Cardiac septum (tissue), 1 donor: Measurements from ENCODE around the gene ARL8B. TPM values are rescaled to one million over a fixed set of nuclear protein-coding genes. Genes with fewer than 3 reads are reported as not detected.
"Not testable (repeated sequence)": the region's sequence is repeated elsewhere in the genome, so short reads cannot be mapped to it uniquely, and the experiment has no call there.

Experiments used
- DNase-seq: peaks from one replicate; pipeline ENCODE4 v3.0.0-alpha.2; 2020; ENCODE audit warnings: low spot score
- intact Hi-C: fragments of 100-400 bp; cut with DNase I; formaldehyde crosslinking; loops from one replicate; pipeline ENCODE4 v1.14.0; 2022
- long read RNA-seq: library from polyadenylated mRNA; unstranded; transcript quantifications from one replicate; pipeline ENCODE4 v2.0.0, GENCODE V29; 2021
- total RNA-seq: library from RNA; stranded (reverse); fragmentation: NEBNext Ultra II Directional; extraction: Animal tissue kit (Norgen Biotek cat#: 25700); gene quantifications from one replicate; pipeline ENCODE4 v1.2.1, GENCODE V29; 2021
- donor health status: DM: no; HTN: no; CAD: no.

ARL8B gene
- total RNA-seq, result 60.1 TPM
- long read RNA-seq, transcript ARL8B-201 (7 exons, 3,005 nt), result major isoform, 98 of 102 reads
- long read RNA-seq, partial matches to known transcripts, result 2 of 102 reads
- long read RNA-seq, other reads (novel, unspliced or antisense), result 2 of 102 reads

- DNase-seq, result peak; percentile 95
- intact Hi-C loops, result loop anchor here (1.0 kb wide), 1 partner anchor 65 kb away; the partner anchor contains the start of gene EDEM1
These were observed at the start of gene ARL8B for GRCh38 chr3:5122030-5122740. TSS of gene ARL8B (plus strand) at chr3:5122292. CDS start at chr3:5122466, 174 bp downstream.

DNA sequence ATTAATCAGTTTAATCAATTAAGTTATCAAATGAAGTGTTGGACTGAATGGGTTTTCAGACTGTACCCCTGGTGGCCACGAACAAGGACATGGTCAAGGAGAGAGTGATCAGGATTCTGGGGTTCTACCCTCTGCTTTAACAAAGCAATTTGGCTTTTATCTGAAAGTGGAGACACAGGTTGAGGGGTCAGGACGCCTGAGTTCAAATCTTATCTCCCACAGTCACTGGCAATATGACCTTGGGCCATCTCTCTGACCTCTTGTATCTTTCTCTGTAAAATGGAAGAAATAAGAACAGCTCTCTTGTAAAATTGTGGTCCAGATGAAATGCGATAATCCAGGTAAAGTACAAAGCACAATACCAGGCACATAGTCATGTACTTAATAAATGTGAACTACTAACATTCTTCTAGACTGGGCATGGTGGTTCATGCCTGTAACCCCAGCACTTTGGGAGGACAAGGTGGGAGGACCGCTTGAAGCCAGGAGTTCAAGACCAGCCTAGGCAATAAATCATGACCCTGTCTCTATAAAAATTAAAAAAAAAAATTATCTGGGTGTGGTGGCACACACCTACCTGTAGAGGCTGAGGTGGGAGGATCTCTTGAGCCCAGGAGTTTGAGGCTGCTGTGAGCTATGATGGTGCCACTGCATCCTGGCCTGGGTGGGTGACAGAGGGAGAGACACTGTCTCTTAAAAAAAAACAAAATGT is 48.6 kb upstream of the ARL8B start:
- no peak for DNase-seq

DNA sequence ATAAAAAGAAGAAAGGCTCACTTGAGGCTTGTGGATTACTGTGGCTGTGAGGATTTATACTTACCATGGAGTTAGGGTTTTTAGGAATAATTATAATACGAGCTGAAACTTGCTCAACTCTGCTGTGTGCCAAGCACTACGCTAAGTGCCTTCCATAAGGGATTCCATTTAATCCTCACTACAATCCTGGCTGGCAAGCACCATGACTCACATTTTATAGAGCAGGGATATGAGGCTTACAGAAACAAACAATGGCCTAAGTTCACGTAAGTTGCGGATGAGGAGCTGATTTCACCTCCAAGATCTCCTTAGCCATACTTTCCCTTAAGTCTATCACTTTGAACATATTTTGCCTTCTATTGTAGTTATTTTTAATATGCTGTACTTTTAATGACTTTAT is 43.9 kb upstream of the ARL8B start:
- intact Hi-C loops, result no loop called here
- DNase-seq, result no peak

More for the DNA sequence above, 48.6 kb upstream of the ARL8B start:
- intact Hi-C loops, result no loop called here

GRCh38 chr3:5079761-5080160 is 42.3 kb upstream of the ARL8B start:
- no peak for DNase-seq
- intact Hi-C loops, result no loop called here

GRCh38 chr3:5080779-5081550 is 41.1 kb upstream of the ARL8B start:
- intact Hi-C loops, result no loop called here
- no peak for DNase-seq

GRCh38 chr3:5081973-5082788 is 39.9 kb upstream of the ARL8B start:
- DNase-seq, intact Hi-C loops: not testable (repeated sequence)

- intact Hi-C loops, result no loop called here
- DNase-seq, result no peak
These were observed 39.3 kb upstream of the ARL8B start for GRCh38 chr3:5082789-5083115.

DNA sequence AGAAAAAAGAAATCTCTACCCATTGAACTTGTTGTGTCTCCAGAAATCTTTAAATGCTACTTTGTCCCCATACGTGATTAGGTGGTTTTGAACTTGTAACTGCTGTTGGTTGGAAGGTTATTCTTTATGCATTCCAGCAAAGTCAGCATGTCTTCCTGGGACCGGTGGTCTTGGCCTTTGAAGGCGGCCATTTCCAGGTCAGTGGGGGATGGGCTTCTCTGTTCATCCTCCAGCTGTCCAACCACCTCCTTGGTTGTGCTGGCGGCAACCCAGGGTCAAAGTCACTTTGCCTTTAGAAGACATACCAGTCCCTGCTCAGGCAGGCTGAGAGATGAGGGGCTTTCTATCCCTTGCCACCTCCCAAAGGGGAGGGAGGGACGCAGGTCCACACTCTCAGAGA is 37.9 kb upstream of the ARL8B start:
- intact Hi-C loops, result no loop called here
- no peak for DNase-seq

DNA sequence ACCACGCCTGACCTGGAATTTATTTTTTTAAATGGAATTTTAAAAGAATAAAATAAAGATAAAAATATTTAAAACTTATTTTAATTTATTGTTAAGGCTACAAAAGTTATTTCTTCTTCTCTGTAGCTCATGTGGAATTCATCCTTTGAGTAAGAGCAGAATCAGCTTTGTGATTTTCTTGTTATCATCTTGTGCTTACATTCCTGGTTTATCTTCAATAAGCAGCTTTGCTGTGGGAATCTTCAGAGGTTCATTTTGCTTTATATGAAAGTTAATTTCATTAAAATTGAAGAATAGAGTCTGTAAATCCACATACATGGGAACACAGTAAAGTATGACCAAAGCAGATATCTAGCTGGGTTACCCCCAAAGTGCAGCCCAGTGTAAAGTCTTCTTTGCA is 35.4 kb upstream of the ARL8B start:
- no peak for DNase-seq
- intact Hi-C loops, result no loop called here

DNA sequence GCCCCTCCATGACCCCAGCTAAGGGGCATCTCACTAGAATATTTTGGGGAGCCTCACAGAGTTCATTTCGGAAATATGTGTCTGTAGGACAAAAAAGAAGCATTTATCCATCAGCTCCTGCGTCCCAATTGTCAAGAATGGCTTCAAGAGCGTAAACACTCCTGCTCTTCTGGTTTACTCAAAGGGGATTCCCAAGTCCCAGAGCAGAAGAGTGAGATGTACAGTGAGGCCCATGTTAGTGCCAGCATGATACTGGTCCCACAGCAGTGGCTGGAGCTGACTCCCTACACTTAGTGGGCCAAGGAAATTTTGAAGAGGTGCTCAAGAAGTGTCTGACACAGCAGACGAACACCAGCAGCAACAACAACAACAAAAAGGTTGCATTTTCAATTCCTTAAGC is 34.9 kb upstream of the ARL8B start:
- intact Hi-C loops, result no loop called here
- no peak for DNase-seq

DNA sequence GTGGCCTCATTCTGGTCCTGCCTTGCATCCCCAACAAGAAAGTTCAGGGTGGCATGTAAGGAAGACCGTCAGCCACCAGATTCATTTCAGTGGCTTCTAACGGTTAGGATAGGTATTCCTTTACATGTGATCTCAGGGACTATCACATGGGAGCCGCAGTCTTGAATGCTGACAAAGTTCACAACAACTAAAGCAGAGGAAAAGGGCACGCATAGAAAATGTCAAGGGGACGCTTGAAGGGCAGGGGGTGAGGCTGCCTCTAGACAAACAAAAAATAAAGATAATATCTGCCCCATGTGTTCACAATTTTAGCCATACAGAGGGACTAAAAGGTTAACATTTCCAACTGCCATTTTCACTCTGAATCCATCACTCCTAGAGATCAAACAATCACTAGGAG is 31.9 kb upstream of the ARL8B start:
- intact Hi-C loops, result no loop called here
- DNase-seq, result no peak

DNA sequence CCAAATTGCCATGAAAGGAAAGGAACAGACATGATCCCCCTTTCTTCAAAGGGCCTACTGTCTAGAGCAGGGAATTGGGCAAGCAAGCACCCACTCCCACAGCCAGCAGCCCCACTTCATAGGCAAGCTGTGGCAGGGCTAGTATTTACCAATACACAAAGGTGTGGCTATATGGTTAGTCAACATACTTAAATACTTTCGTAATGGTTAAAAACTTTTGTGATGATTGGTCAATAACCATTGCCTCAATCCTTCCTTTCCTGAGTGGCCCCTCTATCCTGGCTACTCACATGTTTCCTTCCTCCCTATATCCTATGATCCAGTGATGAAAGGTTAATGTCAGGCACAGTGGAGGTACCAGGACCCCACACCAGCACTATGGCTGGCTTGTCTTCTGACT is 30.1 kb upstream of the ARL8B start:
- no peak for DNase-seq
- intact Hi-C loops, result no loop called here

DNA sequence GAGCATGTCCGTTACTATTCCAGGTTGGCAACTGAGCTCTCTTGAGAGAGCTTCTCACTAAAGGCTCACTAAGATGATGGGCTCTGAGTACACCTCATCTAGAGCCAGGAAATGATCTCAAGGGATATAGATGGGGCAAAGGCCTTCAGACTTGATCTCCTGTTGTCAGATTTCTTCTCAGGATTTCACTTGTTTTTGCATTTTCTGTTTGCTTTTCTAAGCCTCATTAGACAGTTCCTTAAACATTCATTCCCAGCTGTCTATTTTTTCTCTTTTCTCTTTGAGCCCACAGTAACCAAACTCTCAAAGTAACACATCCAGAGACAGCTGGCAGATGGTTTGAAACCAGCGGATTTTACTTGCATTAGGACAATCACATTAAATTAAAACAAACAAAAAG is 28.4 kb upstream of the ARL8B start:
- no peak for DNase-seq
- intact Hi-C loops, result no loop called here

GRCh38 chr3:5095886-5096285 is 26.2 kb upstream of the ARL8B start:
- intact Hi-C loops, result no loop called here
- DNase-seq, result peak; percentile 75

GRCh38 chr3:5096336-5097008 is 25.6 kb upstream of the ARL8B start:
- intact Hi-C loops, result no loop called here
- no peak for DNase-seq

DNA sequence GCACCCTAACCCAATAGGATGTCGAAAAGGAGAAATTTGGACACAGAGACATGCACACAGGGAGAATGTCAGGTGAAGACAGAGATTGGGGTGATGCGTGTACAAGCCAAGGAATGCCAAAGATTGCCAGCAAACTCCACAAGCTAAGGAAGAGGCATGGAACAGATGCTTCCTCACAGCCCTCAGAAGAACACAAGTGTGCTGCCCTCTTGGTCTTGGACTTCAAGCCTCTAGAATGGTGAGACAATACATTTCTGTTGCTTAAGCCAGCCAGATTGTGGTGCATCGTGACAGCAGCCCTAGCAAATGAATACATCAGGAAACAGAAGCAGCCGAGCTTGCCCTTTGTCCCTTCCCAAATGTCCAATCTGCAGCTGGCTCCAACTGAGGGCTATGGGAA is 23.7 kb upstream of the ARL8B start:
- intact Hi-C loops, result no loop called here
- no peak for DNase-seq

DNA sequence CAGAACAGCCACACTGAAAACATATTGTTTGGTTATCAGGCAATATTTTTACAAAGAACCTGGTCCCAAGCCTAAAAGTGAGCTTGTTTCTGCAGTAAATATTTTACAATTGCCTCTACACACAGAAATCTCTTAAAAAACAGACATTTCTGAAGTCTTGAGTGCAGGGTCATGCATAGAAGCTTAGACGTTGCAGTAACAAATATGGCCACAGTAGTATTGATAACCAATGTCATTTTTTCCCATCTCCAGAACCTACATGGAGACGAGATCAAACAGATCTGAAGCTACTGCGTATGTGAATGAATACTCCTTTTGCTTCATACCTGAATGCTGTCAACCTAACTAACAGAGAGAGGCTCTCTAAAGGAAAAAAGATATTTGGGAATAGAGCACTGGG is 19.6 kb upstream of the ARL8B start:
- intact Hi-C loops, result no loop called here
- DNase-seq, result no peak

DNA sequence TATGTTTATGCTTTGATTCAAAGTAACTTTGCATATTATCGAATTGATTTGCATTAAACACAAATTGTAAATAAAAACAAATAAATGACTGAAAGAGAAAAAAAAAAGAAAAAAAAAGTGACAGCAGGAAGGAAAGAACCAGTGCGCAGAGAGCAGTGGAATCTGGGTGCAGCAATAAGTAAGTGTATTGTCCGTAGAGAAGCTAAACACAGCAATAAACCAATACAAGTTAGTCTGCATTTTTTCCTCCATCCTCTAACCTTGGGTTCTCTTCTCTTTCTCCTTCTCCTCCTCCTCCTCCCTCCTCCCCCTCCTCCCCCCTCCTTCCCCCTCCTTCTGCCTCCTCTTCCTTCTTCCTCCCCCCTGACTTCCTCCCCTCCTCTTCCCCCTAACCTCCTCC is 18.3 kb upstream of the ARL8B start:
- no peak for DNase-seq
- intact Hi-C loops, result no loop called here

GRCh38 chr3:5105050-5105449 is 17.0 kb upstream of the ARL8B start:
- DNase-seq, result no peak
- intact Hi-C loops, result no loop called here
